Activated T-helper 9 cell treated with anti-CD3 and anti-CD28 coated beads, Interleukin-2, amount 50 U/mL, for 16 hours (primary cell): Measurements from ENCODE around the gene PDXK.
"Not testable (repeated sequence)": the region's sequence is repeated elsewhere in the genome, so short reads cannot be mapped to it uniquely, and the experiment has no call there.

Source experiments
- DNase-seq: peaks from one replicate; pipeline ENCODE4 v3.0.0-alpha.2; 2020; ENCODE audit warnings: low read depth

PDXK gene

GRCh38 chr21:43718872-43719747 is at the start of gene PDXK:
Gene PDXK, plus strand, starts transcription at chr21:43719129. Its CDS starts 166 bp downstream, at chr21:43719295.
- DNase-seq, result peak; percentile 64

GRCh38 chr21:43669828-43670605 is 48.9 kb upstream of the PDXK start:
- no peak for DNase-seq

GRCh38 chr21:43675871-43676270 is 43.1 kb upstream of the PDXK start:
- DNase-seq, result no peak

- DNase-seq, result no peak
Observed at GRCh38 chr21:43676391-43676790, 42.5 kb upstream of the PDXK start.

- DNase-seq, result no peak
Observed at GRCh38 chr21:43679951-43680350, 39.0 kb upstream of the PDXK start.

GRCh38 chr21:43680421-43680820 is 38.5 kb upstream of the PDXK start:
- DNase-seq, result not testable (repeated sequence)

- DNase-seq, result no peak
Observed at GRCh38 chr21:43681650-43682049, 37.3 kb upstream of the PDXK start.

- no peak for DNase-seq
Observed at GRCh38 chr21:43684424-43684823, 34.5 kb upstream of the PDXK start.

GRCh38 chr21:43686811-43687565 is 31.9 kb upstream of the PDXK start:
- DNase-seq, result no peak

- no peak for DNase-seq
Observed at GRCh38 chr21:43687566-43688399, 31.1 kb upstream of the PDXK start.

- no peak for DNase-seq
Observed at GRCh38 chr21:43688906-43689305, 30.0 kb upstream of the PDXK start.

- DNase-seq, result no peak
Observed at GRCh38 chr21:43689556-43690337, 29.2 kb upstream of the PDXK start.

GRCh38 chr21:43690346-43690745 is 28.6 kb upstream of the PDXK start:
- DNase-seq, result no peak

- no peak for DNase-seq
Observed at GRCh38 chr21:43691086-43691795, 27.7 kb upstream of the PDXK start.

- DNase-seq, result no peak
Observed at GRCh38 chr21:43691801-43692200, 27.1 kb upstream of the PDXK start.

GRCh38 chr21:43692949-43693348 is 26.0 kb upstream of the PDXK start:
- DNase-seq, result no peak

- DNase-seq, result no peak
Observed at GRCh38 chr21:43693981-43694380, 24.9 kb upstream of the PDXK start.

- no peak for DNase-seq
Observed at GRCh38 chr21:43694437-43695079, 24.4 kb upstream of the PDXK start.

GRCh38 chr21:43696214-43696613 is 22.7 kb upstream of the PDXK start:
- DNase-seq, result no peak
